Lower leg skin (tissue), 3 donors: ENCODE data around the gene CSTF2.

ENCODE experiments used
- POLR2A ChIP-seq, 2 donors: fragments of 450-650 bp; IDR thresholded peaks; one replicate each; pipeline ENCODE4 v1.6.1; 2016 to 2017; ENCODE audit warnings: antibody characterized with exemption in 2 of 2, mild to moderate bottlenecking in 1 of 2, moderate library complexity in 1 of 2
- TF ChIP-seq, protein P1 (sequence below), 3 donors: fragments of 450-650 bp; IDR thresholded peaks; one replicate each; pipeline ENCODE4 v1.5.1; 2016; ENCODE audit warnings: antibody characterized with exemption in 3 of 3, mild to moderate bottlenecking in 3 of 3, moderate library complexity in 2 of 3

DNA sequence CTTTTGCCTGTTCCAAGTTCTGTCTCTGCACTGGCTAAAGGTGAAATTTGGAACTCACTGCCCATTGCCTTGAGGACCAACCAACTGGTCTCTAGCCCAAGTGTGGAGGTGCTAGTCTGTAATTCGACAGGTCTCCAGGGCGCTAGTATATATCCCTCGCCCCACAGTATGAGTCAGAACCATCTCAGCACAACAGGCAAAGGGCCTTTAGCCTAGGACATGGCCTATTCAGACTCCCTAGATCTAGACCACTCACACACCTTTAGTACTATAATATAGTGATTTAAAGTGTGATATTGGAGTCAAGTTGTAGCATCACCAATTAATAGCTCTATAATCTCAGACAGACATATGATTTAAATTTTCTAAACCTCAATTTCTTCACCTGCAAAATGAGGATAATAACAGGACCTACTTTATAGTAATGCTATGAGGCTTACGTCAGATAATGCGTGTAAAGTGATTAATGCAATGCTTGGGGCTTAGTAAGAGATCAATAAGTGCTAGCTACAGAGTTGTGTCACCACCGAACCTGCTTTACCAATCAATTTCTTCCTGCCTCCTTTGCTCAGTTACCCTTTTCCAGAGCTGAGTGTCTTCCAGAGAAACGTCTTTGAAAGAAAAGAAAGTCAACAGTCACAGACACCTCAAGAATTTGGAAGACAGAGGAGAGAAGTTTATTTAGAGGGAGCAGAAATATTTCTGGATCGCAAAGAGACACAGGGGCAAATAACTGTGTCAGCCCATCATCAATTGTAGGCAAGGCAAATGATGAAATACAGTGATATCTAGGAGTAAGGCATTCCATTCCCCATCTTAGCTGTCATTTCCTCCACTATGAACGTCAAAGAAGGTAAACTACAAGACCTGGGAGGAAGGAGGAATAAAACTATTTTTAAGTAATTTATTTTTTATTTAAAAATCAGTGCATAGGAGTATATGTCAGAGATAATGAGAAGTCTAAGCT lies 51.7 kb downstream of the CSTF2 start:
- TF ChIP-seq, protein P1, sequence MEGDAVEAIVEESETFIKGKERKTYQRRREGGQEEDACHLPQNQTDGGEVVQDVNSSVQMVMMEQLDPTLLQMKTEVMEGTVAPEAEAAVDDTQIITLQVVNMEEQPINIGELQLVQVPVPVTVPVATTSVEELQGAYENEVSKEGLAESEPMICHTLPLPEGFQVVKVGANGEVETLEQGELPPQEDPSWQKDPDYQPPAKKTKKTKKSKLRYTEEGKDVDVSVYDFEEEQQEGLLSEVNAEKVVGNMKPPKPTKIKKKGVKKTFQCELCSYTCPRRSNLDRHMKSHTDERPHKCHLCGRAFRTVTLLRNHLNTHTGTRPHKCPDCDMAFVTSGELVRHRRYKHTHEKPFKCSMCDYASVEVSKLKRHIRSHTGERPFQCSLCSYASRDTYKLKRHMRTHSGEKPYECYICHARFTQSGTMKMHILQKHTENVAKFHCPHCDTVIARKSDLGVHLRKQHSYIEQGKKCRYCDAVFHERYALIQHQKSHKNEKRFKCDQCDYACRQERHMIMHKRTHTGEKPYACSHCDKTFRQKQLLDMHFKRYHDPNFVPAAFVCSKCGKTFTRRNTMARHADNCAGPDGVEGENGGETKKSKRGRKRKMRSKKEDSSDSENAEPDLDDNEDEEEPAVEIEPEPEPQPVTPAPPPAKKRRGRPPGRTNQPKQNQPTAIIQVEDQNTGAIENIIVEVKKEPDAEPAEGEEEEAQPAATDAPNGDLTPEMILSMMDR (IDR thresholded peaks at IDR 0.05): no peak
- no peak for TF ChIP-seq POLR2A (IDR thresholded peaks at IDR 0.05)
